Left ventricle myocardium inferior (tissue), 1 donor: ENCODE measurements around the gene PRRG2. TPM values are rescaled to one million over a fixed set of nuclear protein-coding genes. Genes with fewer than 3 reads are reported as not detected.

Experiments
- DNase-seq: peaks from one replicate; pipeline ENCODE4 v3.0.0-alpha.2; 2020
- H3K27ac ChIP-seq: fragments of 200-600 bp; replicated peaks from 2 replicates; pipeline ENCODE4 v1.8.0; 2021
- H3K27me3 ChIP-seq: fragments of 200-600 bp; 2 replicates; pipeline ENCODE4 v1.8.0; 2021; ENCODE audit warnings: low read depth
- H3K36me3 ChIP-seq: fragments of 200-600 bp; 2 replicates; pipeline ENCODE4 v1.8.0; 2021
- H3K4me1 ChIP-seq: fragments of 200-600 bp; 2 replicates; pipeline ENCODE4 v1.8.0; 2021
- H3K4me3 ChIP-seq: fragments of 200-600 bp; 2 replicates; pipeline ENCODE4 v1.8.0; 2021; ENCODE audit warnings: mild to moderate bottlenecking, moderate library complexity
- H3K9me3 ChIP-seq: fragments of 200-600 bp; replicated peaks from 2 replicates; pipeline ENCODE4 v1.8.0; 2021
- CTCF ChIP-seq: fragments of 200-600 bp; IDR thresholded peaks from 2 replicates; pipeline ENCODE4 v1.8.0; 2021; ENCODE audit warnings: antibody characterized with exemption, mild to moderate bottlenecking, borderline replicate concordance
- intact Hi-C: fragments of 100-400 bp; cut with micrococcal nuclease; formaldehyde crosslinking; loops from one replicate; pipeline ENCODE4 v1.11.0; 2022
- total RNA-seq: library from RNA; stranded (reverse); fragmentation: NEBNext Ultra II Directional; extraction: Animal tissue kit (Norgen Biotek cat#: 25700); gene quantifications from one replicate; pipeline ENCODE4 v1.2.1, GENCODE V29; 2021
- donor health status: DM: no; HTN: yes; CAD: no; lungs with severe emphysema.

The PRRG2 gene
- total RNA-seq, 1 donor from 2014 or later: 0.88 TPM

- H3K9me3 ChIP-seq: no peaks in the 10 kb centered on the region
- no peak overlapping the region for H3K4me3 ChIP-seq
- TF ChIP-seq CTCF: no peak
- no peaks in the 10 kb centered on the region for H3K27me3 ChIP-seq
- intact Hi-C loops: no loop called here
- DNase-seq: no peak
- H3K4me1 ChIP-seq: peaks cover 18% of the 10 kb centered on the region
- H3K27ac ChIP-seq: no peak overlapping the region
- peaks cover 90% of the 10 kb centered on the region for H3K36me3 ChIP-seq
Measured at GRCh38 chr19:49597703-49597974, 16.5 kb downstream of the PRRG2 start.

- H3K4me3 ChIP-seq: no peak overlapping the region
- H3K4me1 ChIP-seq: peaks cover under 1% of the 10 kb centered on the region
- no peak for DNase-seq
- peaks cover 98% of the 10 kb centered on the region for H3K36me3 ChIP-seq
- H3K27me3 ChIP-seq: no peaks in the 10 kb centered on the region
- no peak overlapping the region for H3K27ac ChIP-seq
- TF ChIP-seq CTCF: no peak
- intact Hi-C loops: no loop called here
- H3K9me3 ChIP-seq: no peaks in the 10 kb centered on the region
Measured at GRCh38 chr19:49599378-49600295, 18.5 kb downstream of the PRRG2 start.

GRCh38 chr19:49601482-49602038, 20.4 kb downstream of the PRRG2 start:
- Histone ChIP-seq H3K27me3 (no peaks in the 10 kb centered on the region), H3K9me3 (no peaks in the 10 kb centered on the region), H3K4me1 (peaks cover 9% of the 10 kb centered on the region), H3K36me3 (peaks cover 91% of the 10 kb centered on the region), H3K4me3 (no peak overlapping the region), H3K27ac (no peak overlapping the region)
- no peak for DNase-seq
- no peak for TF ChIP-seq CTCF
- intact Hi-C loops: no loop called here

- Histone ChIP-seq H3K27me3 (no peaks in the 10 kb centered on the region), H3K9me3 (no peaks in the 10 kb centered on the region), H3K4me1 (peaks cover 9% of the 10 kb centered on the region), H3K4me3 (no peak overlapping the region), H3K27ac (no peak overlapping the region), H3K36me3 (peaks cover 88% of the 10 kb centered on the region)
- TF ChIP-seq CTCF: no peak
- no peak for DNase-seq
- intact Hi-C loops: no loop called here
Measured at GRCh38 chr19:49602806-49603205, 21.7 kb downstream of the PRRG2 start.

- Histone ChIP-seq H3K4me3 (no peak overlapping the region), H3K36me3 (peaks cover 88% of the 10 kb centered on the region), H3K27ac (no peak overlapping the region), H3K27me3 (no peaks in the 10 kb centered on the region), H3K9me3 (no peaks in the 10 kb centered on the region), H3K4me1 (peaks cover 9% of the 10 kb centered on the region)
- TF ChIP-seq CTCF: no peak
- no peak for DNase-seq
- intact Hi-C loops: no loop called here
Measured at GRCh38 chr19:49605605-49606004, 24.5 kb downstream of the PRRG2 start.
